Spleen (tissue), 7 donors: ENCODE data around the gene PALLD.

Experiments
- CTCF ChIP-seq, 11 experiments: fragments of 200-600 bp in 7 of 11; fragments of 450-650 bp in 4 of 11; sonication (generic) in 4 of 11; IDR thresholded peaks in 8 of 11; conservative IDR thresholded peaks in 3 of 11; 1 replicate in 7 of 11; 2 replicates in 4 of 11; pipeline versions ENCODE4 v1.4.0 to v1.8.0; 2016 to 2021; ENCODE audit warnings: antibody characterized with exemption in 11 of 11, inconsistent platforms in 4 of 11, mild to moderate bottlenecking in 1 of 11
- POLR2A ChIP-seq, 3 donors: fragments of 450-650 bp; IDR thresholded peaks; one replicate each; pipeline ENCODE4 v1.5.1; 2017; ENCODE audit warnings: antibody characterized with exemption in 3 of 3, mild to moderate bottlenecking in 1 of 3
- POLR2AphosphoS5 ChIP-seq, 3 donors: sonication (generic); formaldehyde crosslinking; IDR thresholded peaks; one replicate each; pipeline ENCODE4 v1.5.1; 2017; ENCODE audit warnings: antibody characterized with exemption in 3 of 3
- donor health status: DM: no; HTN: no; CAD: no; lungs with moderate emphysema.
- donor health status: DM: no; HTN: no; CAD: no.
- donor health status: DM: no; HTN: no; CAD: no.

- no peak for TF ChIP-seq CTCF (IDR thresholded peaks at IDR 0.05 in 8 of 11, conservative IDR thresholded peaks at IDR 0.05 in 3 of 11)
- TF ChIP-seq POLR2A (IDR thresholded peaks at IDR 0.05), result no peak
- no peak for TF ChIP-seq POLR2AphosphoS5 (IDR thresholded peaks at IDR 0.05)
Observed at GRCh38 chr4:168740691-168741090, 243.8 kb downstream of the PALLD start.
